ENCODE results near the gene ANKRD27. TPM values are rescaled to one million over a fixed set of nuclear protein-coding genes. Genes with fewer than 3 reads are reported as not detected.

Gene ANKRD27
- total RNA-seq, 3 donors from 2014 or later = 26.9 to 33.8 (median 30.4) TPM

GRCh38 chr19:32686847-32687475 lies 12.0 kb upstream of the ANKRD27 start:
- intact Hi-C loops (cut with DNase I; ENCODE audit: low total_unique reads) = no loop called here
- Histone ChIP-seq H3K9me3 (no peaks in the 10 kb centered on the region), H3K36me3 (no peaks in the 10 kb centered on the region), H3K4me1 (no peaks in the 10 kb centered on the region), H3K27me3 (no peaks in the 10 kb centered on the region), H3K4me3 (no peak overlapping the region), H3K27ac (no peak overlapping the region)
- TF ChIP-seq POLR2AphosphoS5 (IDR thresholded peaks at IDR 0.05) (no peak), POLR2A (IDR thresholded peaks at IDR 0.05) (no peak), CTCF (IDR thresholded peaks at IDR 0.05) (no peak)
- no peak for DNase-seq (ENCODE audit: low spot score in 2 of 2)

- DNase-seq (ENCODE audit: low spot score in 2 of 2) = no peak
- Histone ChIP-seq H3K27me3 (no peaks in the 10 kb centered on the region), H3K4me1 (no peaks in the 10 kb centered on the region), H3K9me3 (no peaks in the 10 kb centered on the region), H3K27ac (no peak overlapping the region), H3K36me3 (no peaks in the 10 kb centered on the region), H3K4me3 (no peak overlapping the region)
- intact Hi-C loops (cut with DNase I; ENCODE audit: low total_unique reads) = no loop called here
- TF ChIP-seq POLR2AphosphoS5 (IDR thresholded peaks at IDR 0.05) (no peak), POLR2A (IDR thresholded peaks at IDR 0.05) (no peak), CTCF (IDR thresholded peaks at IDR 0.05) (no peak)
Observed at GRCh38 chr19:32682317-32682716, 7.3 kb upstream of the ANKRD27 start.

- no peak for DNase-seq (ENCODE audit: low spot score in 2 of 2)
- intact Hi-C loops (cut with DNase I; ENCODE audit: low total_unique reads) = no loop called here
- Histone ChIP-seq H3K9me3 (no peaks in the 10 kb centered on the region), H3K27ac (no peak overlapping the region), H3K36me3 (no peaks in the 10 kb centered on the region), H3K27me3 (peaks cover 3 to 10% of the 10 kb centered on the region in 2 donors), H3K4me3 (no peak overlapping the region), H3K4me1 (peaks cover 0 to 3% of the 10 kb centered on the region in 2 donors)
- no peak for TF ChIP-seq CTCF (IDR thresholded peaks at IDR 0.05)
- TF ChIP-seq POLR2AphosphoS5 (IDR thresholded peaks at IDR 0.05) = no peak
- TF ChIP-seq POLR2A (IDR thresholded peaks at IDR 0.05) = no peak
Observed at GRCh38 chr19:32680986-32681385, 6.0 kb upstream of the ANKRD27 start.

- Histone ChIP-seq H3K36me3 (no peaks in the 10 kb centered on the region), H3K9me3 (no peaks in the 10 kb centered on the region), H3K27me3 (peaks cover 3 to 12% of the 10 kb centered on the region in 2 donors), H3K4me3 (no peak overlapping the region), H3K27ac (no peak overlapping the region), H3K4me1 (peaks cover 3 to 6% of the 10 kb centered on the region in 2 donors)
- intact Hi-C loops (cut with DNase I; ENCODE audit: low total_unique reads) = no loop called here
- no peak for TF ChIP-seq CTCF (IDR thresholded peaks at IDR 0.05)
- no peak for TF ChIP-seq POLR2AphosphoS5 (IDR thresholded peaks at IDR 0.05)
- TF ChIP-seq POLR2A (IDR thresholded peaks at IDR 0.05) = no peak
- no peak for DNase-seq (ENCODE audit: low spot score in 2 of 2)
Observed at GRCh38 chr19:32677657-32678056, 2.7 kb upstream of the ANKRD27 start.

- Histone ChIP-seq H3K4me1 (peaks cover 3 to 6% of the 10 kb centered on the region in 2 donors), H3K4me3 (peak overlapping the region in 2 of 3 donors; percentile 93 to 95), H3K9me3 (no peaks in the 10 kb centered on the region), H3K36me3 (no peaks in the 10 kb centered on the region), H3K27me3 (peaks cover 3 to 12% of the 10 kb centered on the region in 2 donors), H3K27ac (no peak overlapping the region)
- TF ChIP-seq CTCF (IDR thresholded peaks at IDR 0.05) = no peak
- no peak for TF ChIP-seq POLR2A (IDR thresholded peaks at IDR 0.05)
- no peak for TF ChIP-seq POLR2AphosphoS5 (IDR thresholded peaks at IDR 0.05)
- DNase-seq (ENCODE audit: low spot score in 2 of 2) = no peak
- intact Hi-C loops (cut with DNase I; ENCODE audit: low total_unique reads) = no loop called here
Observed at GRCh38 chr19:32676895-32677359, 1.9 kb upstream of the ANKRD27 start.
